HCT116 (cell line): ENCODE data around the gene CAPZA2. TPM values are rescaled to one million over a fixed set of nuclear protein-coding genes. Genes with fewer than 3 reads are reported as not detected.

ENCODE experiments used
- ATAC-seq: fragments of 200-7000 bp; cut with Tn5 transposase; 2 replicates; pipeline ENCODE4 v1.9.1; 2020; ENCODE audit warnings: mild to moderate bottlenecking, moderate library complexity
- BruUV-seq: library from RNA; stranded (reverse); fragments of 400-500 nt; replicated peaks from 2 replicates; lab custom pipeline; 2021; lab: Mats Ljungman, UMichigan
- CTCF ChIA-PET: fragments of 300-600 bp; sonication (Branson Sonifier 250); formaldehyde crosslinking; loops from one replicate; lab custom pipeline; 2021; ENCODE audit warnings: antibody characterized with exemption; lab: Charles Lee
- POLR2A ChIA-PET: fragments of 300-600, 350-600 bp; sonication (Branson Sonifier 250); formaldehyde crosslinking; loops from one replicate; lab custom pipeline; 2021; ENCODE audit warnings: antibody characterized with exemption; lab: Charles Lee
- RAD21 ChIA-PET, 2 experiments: fragments of 300-600 bp; sonication (Branson Sonifier 250); formaldehyde crosslinking; loops; one replicate each; lab custom pipeline; 2023; ENCODE audit warnings: low total read pairs in 2 of 2; ENCODE audit not compliant: uncharacterized antibody in 2 of 2, unreplicated experiment in 2 of 2, low non-redundant PET in 1 of 2; lab: Charles Lee
- DNase-seq: peaks from one replicate; pipeline ENCODE4 v3.0.0-alpha.2; 2010; ENCODE audit warnings: low read depth, low spot score
- H2AFZ ChIP-seq: fragments of 200-600 bp; shearing (Covaris generic), sonication (generic); 2 replicates; pipeline ENCODE4 v1.6.1; 2017; ENCODE audit warnings: low read depth, mixed run types, mixed read lengths, antibody characterized with exemption, low read length; ENCODE audit not compliant: poor library complexity, severe bottlenecking
- H3K27ac ChIP-seq: 2 replicates; pipeline ENCODE4 v1.5.1; 2012; ENCODE audit warnings: low read depth, low read length
- H3K27me3 ChIP-seq: fragments of 200-600 bp; sonication (generic); 2 replicates; pipeline ENCODE4 v1.6.1; 2016; ENCODE audit warnings: mixed run types, low read length, mixed read lengths; ENCODE audit not compliant: insufficient read depth
- H3K36me3 ChIP-seq, 2 experiments: fragments of 200-500 bp in 1 of 2; fragments of 200-600 bp in 1 of 2; sonication (Bioruptor generic) in 1 of 2; sonication (generic) in 1 of 2; 2 replicates each; pipeline versions ENCODE4 v1.5.1 to v1.6.1; 2014 to 2016; ENCODE audit warnings: low read length in 2 of 2, inconsistent platforms in 1 of 2, mixed read lengths in 1 of 2, mixed run types in 1 of 2; ENCODE audit not compliant: insufficient read depth in 2 of 2, control insufficient read depth in 1 of 2
- H3K4me1 ChIP-seq, 2 experiments: fragments of 200-600 bp in 1 of 2; sonication (generic) in 1 of 2; 2 replicates each; pipeline versions ENCODE4 v1.5.1 to v1.6.1; 2012 to 2017; ENCODE audit warnings: low read length in 2 of 2, inconsistent platforms in 1 of 2, mild to moderate bottlenecking in 1 of 2, mixed read lengths in 1 of 2, mixed run types in 1 of 2, moderate library complexity in 1 of 2; ENCODE audit not compliant: insufficient read depth in 2 of 2, control insufficient read depth in 1 of 2
- H3K4me2 ChIP-seq: fragments of 200-600 bp; sonication (generic); 2 replicates; pipeline ENCODE4 v1.6.1; 2017; ENCODE audit warnings: mixed run types, low read length, mixed read lengths
- H3K4me3 ChIP-seq, 2 experiments: fragments of 200-600 bp in 1 of 2; sonication (generic) in 1 of 2; replicated peaks in 1 of 2; 2 replicates each; pipeline ENCODE4 v1.5.1; 2011 to 2016; ENCODE audit warnings: low read length in 2 of 2, control low read depth in 1 of 2, low read depth in 1 of 2, mild to moderate bottlenecking in 1 of 2, mixed read lengths in 1 of 2, mixed run types in 1 of 2
- H3K79me2 ChIP-seq: fragments of 200-600 bp; sonication (generic); 2 replicates; pipeline ENCODE4 v1.6.1; 2017; ENCODE audit warnings: mild to moderate bottlenecking, mixed run types, low read length, moderate library complexity, mixed read lengths; ENCODE audit not compliant: insufficient read depth
- H3K9ac ChIP-seq: fragments of 200-600 bp; sonication (generic); 2 replicates; pipeline ENCODE4 v1.6.1; 2016; ENCODE audit warnings: low read length, mixed read lengths
- H3K9me2 ChIP-seq: fragments of 200-600 bp; sonication (generic), shearing (Covaris generic); 2 replicates; pipeline ENCODE4 v1.6.1; 2017; ENCODE audit warnings: mixed run types, mild to moderate bottlenecking, moderate library complexity; ENCODE audit not compliant: insufficient read depth
- H3K9me3 ChIP-seq, 2 experiments: fragments of 200-500 bp in 1 of 2; fragments of 200-600 bp in 1 of 2; sonication (Bioruptor generic) in 1 of 2; sonication (generic) in 1 of 2; 2 replicates each; pipeline ENCODE4 v1.6.1; 2014 to 2017; ENCODE audit warnings: low read length in 2 of 2, mixed read lengths in 2 of 2, inconsistent platforms in 1 of 2, low read depth in 1 of 2, mild to moderate bottlenecking in 1 of 2, mixed run types in 1 of 2, moderate library complexity in 1 of 2; ENCODE audit not compliant: control insufficient read depth in 1 of 2, insufficient read depth in 1 of 2
- H4K20me1 ChIP-seq: fragments of 200-600 bp; sonication (generic), shearing (Covaris generic); 2 replicates; pipeline ENCODE4 v1.6.1; 2017; ENCODE audit warnings: mixed run types, mild to moderate bottlenecking, moderate library complexity; ENCODE audit not compliant: insufficient read depth
- ATF3 ChIP-seq: IDR thresholded peaks from 2 replicates; pipeline ENCODE4 v1.6.1; 2012
- CBX3 ChIP-seq: IDR thresholded peaks from 2 replicates; pipeline ENCODE4 v1.6.1; 2012; ENCODE audit warnings: low read depth
- CEBPB ChIP-seq: IDR thresholded peaks from 2 replicates; pipeline ENCODE4 v1.6.1; 2012; ENCODE audit warnings: low read depth
- JUND ChIP-seq: IDR thresholded peaks from 2 replicates; pipeline ENCODE4 v1.6.1; 2012
- MAX ChIP-seq: IDR thresholded peaks from 2 replicates; pipeline ENCODE4 v1.6.1; 2012
- POLR2A ChIP-seq: IDR thresholded peaks from 2 replicates; pipeline ENCODE4 v1.7.0; 2011; ENCODE audit warnings: borderline replicate concordance; ENCODE audit not compliant: insufficient read depth, insufficient read length; ENCODE audit errors: extremely low read depth
- POLR2AphosphoS5 ChIP-seq: IDR thresholded peaks from 2 replicates; pipeline ENCODE4 v1.6.1; 2011; ENCODE audit warnings: mild to moderate bottlenecking, low read depth, low read length, moderate library complexity
- RAD21 ChIP-seq: IDR thresholded peaks from 2 replicates; pipeline ENCODE4 v1.6.1; 2012; ENCODE audit warnings: low read depth, mild to moderate bottlenecking
- SRF ChIP-seq: IDR thresholded peaks from 2 replicates; pipeline ENCODE4 v1.6.1; 2012; ENCODE audit warnings: low read depth
- intact Hi-C: fragments of 100-400 bp; cut with micrococcal nuclease; formaldehyde crosslinking; loops from 2 replicates; pipeline ENCODE4 v1.10.0; 2022
- total RNA-seq: library from RNA; stranded (reverse); gene quantifications from one replicate; pipeline ENCODE4 v1.2.1, GENCODE V29; 2021; ENCODE audit not compliant: unreplicated experiment
- TF ChIP-seq, protein P1 (sequence below): IDR thresholded peaks from 2 replicates; pipeline ENCODE4 v1.6.1; 2011; ENCODE audit warnings: mild to moderate bottlenecking, low read length, moderate library complexity; ENCODE audit not compliant: insufficient replicate concordance; ENCODE audit errors: extremely low read depth

Gene CAPZA2
- total RNA-seq, 1 experiment from 2014 or later, result 135 TPM

GRCh38 chr7:116951366-116952292 is 89.2 kb downstream of the CAPZA2 start:
- CTCF ChIA-PET, result interaction anchor here (1.8 kb wide), 1 partner anchor 21 kb away, joined by 6 read pairs; no protein-coding TSS in a partner anchor
- no peaks in the 10 kb centered on the region for H3K9me3 ChIP-seq
- H3K9ac ChIP-seq, result peak overlapping the region; percentile 48
- no peaks in the 10 kb centered on the region for H3K36me3 ChIP-seq
- 0 out of 2 replicates have a peak, but pooled peaks have one; percentile 29 for TF ChIP-seq CBX3
- no peak for TF ChIP-seq RAD21
- no peak for TF ChIP-seq POLR2A
- peak; percentile 54; the same call in 1 of the 2 replicates for TF ChIP-seq POLR2AphosphoS5
- intact Hi-C loops, result no loop called here
- no TSS peak for BruUV-seq
- ATAC-seq (peak; percentile 15), DNase-seq (peak; percentile 48)
- RAD21 ChIA-PET, result no interaction called here
- peak overlapping the region; percentile 36 to 84 for H3K4me3 ChIP-seq
- peak overlapping the region; percentile 98 for H3K4me2 ChIP-seq
- POLR2A ChIA-PET, result no interaction called here
- peaks cover 13 to 33% of the 10 kb centered on the region in 2 experiments for H3K4me1 ChIP-seq
- peaks cover 13% of the 10 kb centered on the region for H3K79me2 ChIP-seq
- H2AFZ ChIP-seq, result peak overlapping the region; percentile 42
- H4K20me1 ChIP-seq, result no peaks in the 10 kb centered on the region
- H3K9me2 ChIP-seq, result no peaks in the 10 kb centered on the region
- no peaks in the 10 kb centered on the region for H3K27me3 ChIP-seq
- H3K27ac ChIP-seq, result peak overlapping the region; percentile 86; the same call in 1 of the 2 replicates

- Histone ChIP-seq H3K9me2 (no peaks in the 10 kb centered on the region), H3K4me3 (peak overlapping the region; percentile 76 to 84), H3K9me3 (no peaks in the 10 kb centered on the region), H3K79me2 (peaks cover 20% of the 10 kb centered on the region), H3K27ac (peak overlapping the region; percentile 86), H4K20me1 (no peaks in the 10 kb centered on the region), H3K4me1 (peaks cover 13 to 33% of the 10 kb centered on the region in 2 experiments), H3K36me3 (no peaks in the 10 kb centered on the region), H2AFZ (peak overlapping the region; percentile 99), H3K27me3 (no peaks in the 10 kb centered on the region), H3K9ac (peak overlapping the region; percentile 89), H3K4me2 (peak overlapping the region; percentile 98)
- ChIA-PET CTCF (interaction anchor here (1.8 kb wide), 2 partner anchors 22 to 33 kb away, joined by 4 to 6 read pairs; no protein-coding TSS in a partner anchor), RAD21 (no interaction called here), POLR2A (interaction anchor here (0.5 to 1.1 kb wide), 2 partner anchors 11 to 425 kb away, joined by 3 to 5 read pairs; no protein-coding TSS in a partner anchor)
- TF ChIP-seq, protein P1, sequence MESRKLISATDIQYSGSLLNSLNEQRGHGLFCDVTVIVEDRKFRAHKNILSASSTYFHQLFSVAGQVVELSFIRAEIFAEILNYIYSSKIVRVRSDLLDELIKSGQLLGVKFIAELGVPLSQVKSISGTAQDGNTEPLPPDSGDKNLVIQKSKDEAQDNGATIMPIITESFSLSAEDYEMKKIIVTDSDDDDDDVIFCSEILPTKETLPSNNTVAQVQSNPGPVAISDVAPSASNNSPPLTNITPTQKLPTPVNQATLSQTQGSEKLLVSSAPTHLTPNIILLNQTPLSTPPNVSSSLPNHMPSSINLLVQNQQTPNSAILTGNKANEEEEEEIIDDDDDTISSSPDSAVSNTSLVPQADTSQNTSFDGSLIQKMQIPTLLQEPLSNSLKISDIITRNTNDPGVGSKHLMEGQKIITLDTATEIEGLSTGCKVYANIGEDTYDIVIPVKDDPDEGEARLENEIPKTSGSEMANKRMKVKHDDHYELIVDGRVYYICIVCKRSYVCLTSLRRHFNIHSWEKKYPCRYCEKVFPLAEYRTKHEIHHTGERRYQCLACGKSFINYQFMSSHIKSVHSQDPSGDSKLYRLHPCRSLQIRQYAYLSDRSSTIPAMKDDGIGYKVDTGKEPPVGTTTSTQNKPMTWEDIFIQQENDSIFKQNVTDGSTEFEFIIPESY, result no peak
- TF ChIP-seq CEBPB (no peak), JUND (no peak), SRF (no peak), MAX (0 out of 2 replicates have a peak, but pooled peaks have one; percentile 16), ATF3 (no peak)
- BruUV-seq, result TSS peak; percentile 90
- intact Hi-C loops, result no loop called here
- ATAC-seq (peak; percentile 40), DNase-seq (peak; percentile 28)
Observed at GRCh38 chr7:116952635-116953371, 90.4 kb downstream of the CAPZA2 start.
